ENCODE data around the gene ATXN7. TPM values are rescaled to one million over a fixed set of nuclear protein-coding genes. Genes with fewer than 3 reads are reported as not detected.
A peak's percentile ranks its signal among the peaks of the same experiment; 100 is the strongest.

The ATXN7 gene
- 10 to 100 TPM; 38.6 to 50.2 TPM for total RNA-seq

DNA sequence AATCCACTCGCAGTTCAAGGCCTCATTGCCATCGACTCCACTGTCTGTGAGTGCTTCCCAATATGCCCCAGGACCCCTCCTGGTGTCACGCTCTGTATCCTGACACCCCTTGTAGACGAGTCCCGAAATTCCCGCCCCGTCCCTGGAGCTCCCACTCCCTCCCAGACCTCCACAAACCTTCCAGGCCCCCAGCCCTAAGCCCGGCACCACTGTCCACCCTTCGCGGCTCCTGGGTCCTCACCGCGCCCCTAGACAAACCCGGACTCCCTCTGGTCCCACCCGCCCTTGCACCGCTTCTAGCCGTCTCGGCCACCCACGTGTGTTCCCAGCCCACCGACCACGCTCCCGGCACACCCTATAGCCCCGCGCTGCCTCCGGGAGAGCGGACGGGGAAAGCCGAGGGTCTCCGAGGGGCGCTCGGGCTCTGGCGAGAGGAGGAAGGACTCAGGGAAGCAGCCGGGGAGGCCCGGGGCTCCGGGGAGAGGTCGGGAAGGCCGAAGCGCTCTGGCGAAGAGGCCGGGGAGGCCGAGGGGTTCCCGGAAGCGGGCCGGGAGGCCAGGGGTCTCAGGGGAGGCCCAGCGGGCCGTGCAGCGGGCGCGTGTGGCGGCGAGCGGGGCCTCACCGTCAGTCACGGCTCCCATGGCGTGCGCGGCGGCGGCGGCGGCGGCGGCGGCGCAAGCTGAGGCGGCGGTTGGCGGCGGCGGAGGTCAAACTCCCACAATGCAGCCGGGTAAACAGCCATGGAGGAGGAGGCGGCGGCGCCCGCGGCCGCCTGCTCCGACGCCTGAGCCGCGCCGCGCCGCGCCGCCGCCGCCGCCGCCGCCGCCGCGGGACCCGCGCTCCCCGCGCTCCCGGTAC, at the start of gene ATXN7, which contains the start of gene THOC7:
ATXN7 (plus strand) TSS at position 718 of the 858 bp plus-strand sequence. CDS start 48,732 bp downstream, outside the sequence.
THOC7 (minus strand) TSS at position 656 of the 858 bp plus-strand sequence; CDS start at position 641, 15 bp downstream.
- peak; percentile 75 for ATAC-seq (replicated peaks)
- Mint-ChIP-seq H3K4me3 (peak within 1 kb of the TSS; percentile 96), H3K4me1 (peaks cover 22% of the 10 kb centered on the region)

GRCh38 chr3:63814237-63814636, 49.4 kb upstream of the ATXN7 start:
- Mint-ChIP-seq H3K27me3 (no peaks in the 10 kb centered on the region), H3K27ac (no peak overlapping the region), H3K36me3 (ENCODE audit: low read depth) (no peaks in the 10 kb centered on the region), H3K4me1 (peaks cover 5% of the 10 kb centered on the region), H3K9me3 (no peaks in the 10 kb centered on the region), H3K4me3 (no peak overlapping the region)
- ATAC-seq (replicated peaks) = no peak

More for the DNA sequence above, at the start of gene ATXN7, which contains the start of gene THOC7:
- Mint-ChIP-seq H3K36me3 (ENCODE audit: low read depth) (peaks cover 39% of the 10 kb centered on the region), H3K27me3 (no peaks in the 10 kb centered on the region), H3K27ac (peak within 1 kb of the TSS; percentile 95), H3K9me3 (no peaks in the 10 kb centered on the region)

GRCh38 chr3:63817225-63817624, 46.4 kb upstream of the ATXN7 start:
- Mint-ChIP-seq H3K4me3 (no peak overlapping the region), H3K9me3 (no peaks in the 10 kb centered on the region), H3K27ac (no peak overlapping the region), H3K36me3 (ENCODE audit: low read depth) (no peaks in the 10 kb centered on the region), H3K27me3 (no peaks in the 10 kb centered on the region), H3K4me1 (no peaks in the 10 kb centered on the region)
- no peak for ATAC-seq (replicated peaks)

- ATAC-seq (replicated peaks) = peak; percentile 39
- H3K27me3 Mint-ChIP-seq = no peaks in the 10 kb centered on the region
- H3K4me1 Mint-ChIP-seq = no peaks in the 10 kb centered on the region
- no peak overlapping the region for H3K4me3 Mint-ChIP-seq
- H3K36me3 Mint-ChIP-seq (ENCODE audit: low read depth) = no peaks in the 10 kb centered on the region
- H3K9me3 Mint-ChIP-seq = no peaks in the 10 kb centered on the region
- H3K27ac Mint-ChIP-seq = no peak overlapping the region
These were observed 45.2 kb upstream of the ATXN7 start for GRCh38 chr3:63818282-63819150.

DNA sequence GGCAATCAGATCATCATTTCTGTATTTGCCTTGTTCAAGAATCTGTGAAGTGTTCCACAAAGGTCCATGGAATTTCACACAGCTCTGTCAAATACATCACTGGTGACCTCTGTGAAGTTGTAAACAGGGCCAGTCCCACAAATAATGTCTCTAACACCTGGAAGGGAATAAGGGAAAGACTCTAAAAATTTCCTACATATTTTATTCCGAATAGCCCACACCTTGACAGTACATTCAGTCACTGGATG, 44.6 kb upstream of the ATXN7 start, which contains the start of gene C3orf49:
C3orf49 (plus strand) TSS at position 149 of the 248 bp plus-strand sequence. CDS start 173 bp downstream, outside the sequence.
- no peak within 1 kb of the TSS for H3K27ac Mint-ChIP-seq

GRCh38 chr3:63824309-63824708, 39.4 kb upstream of the ATXN7 start:
- no peak for ATAC-seq (replicated peaks)
- Mint-ChIP-seq H3K4me1 (no peaks in the 10 kb centered on the region), H3K36me3 (ENCODE audit: low read depth) (no peaks in the 10 kb centered on the region), H3K9me3 (no peaks in the 10 kb centered on the region), H3K4me3 (no peak overlapping the region), H3K27ac (no peak overlapping the region), H3K27me3 (no peaks in the 10 kb centered on the region)

More for the DNA sequence above, 44.6 kb upstream of the ATXN7 start, which contains the start of gene C3orf49:
- no peaks in the 10 kb centered on the region for H3K27me3 Mint-ChIP-seq
- H3K4me1 Mint-ChIP-seq = no peaks in the 10 kb centered on the region
- H3K36me3 Mint-ChIP-seq (ENCODE audit: low read depth) = no peaks in the 10 kb centered on the region
- no peak within 1 kb of the TSS for H3K4me3 Mint-ChIP-seq
- H3K9me3 Mint-ChIP-seq = no peaks in the 10 kb centered on the region
- no peak for ATAC-seq (replicated peaks)

DNA sequence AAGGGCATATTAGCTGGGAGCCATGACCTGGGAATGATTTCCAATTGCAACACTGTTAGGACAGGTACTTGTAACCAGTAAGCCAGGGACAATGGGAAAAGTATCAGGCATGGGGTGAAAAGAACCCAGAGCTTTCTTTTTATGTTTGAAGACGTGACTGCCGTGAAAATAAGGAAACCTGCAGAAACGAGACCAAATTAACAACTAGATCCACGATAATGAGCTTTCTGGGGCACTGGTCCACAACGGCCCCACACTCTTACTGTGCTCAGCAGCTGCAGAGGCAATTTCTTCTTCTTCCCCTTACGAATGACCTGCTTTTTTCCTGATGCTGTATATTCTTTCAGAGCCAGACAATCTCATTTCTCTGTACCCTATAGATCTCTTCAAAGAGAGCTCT, 33.1 kb upstream of the ATXN7 start:
- H3K36me3 Mint-ChIP-seq (ENCODE audit: low read depth) = peaks cover 54% of the 10 kb centered on the region
- no peak for ATAC-seq (replicated peaks)
- no peak overlapping the region for H3K27ac Mint-ChIP-seq
- H3K9me3 Mint-ChIP-seq = no peaks in the 10 kb centered on the region
- no peak overlapping the region for H3K4me3 Mint-ChIP-seq
- no peaks in the 10 kb centered on the region for H3K27me3 Mint-ChIP-seq
- no peaks in the 10 kb centered on the region for H3K4me1 Mint-ChIP-seq

DNA sequence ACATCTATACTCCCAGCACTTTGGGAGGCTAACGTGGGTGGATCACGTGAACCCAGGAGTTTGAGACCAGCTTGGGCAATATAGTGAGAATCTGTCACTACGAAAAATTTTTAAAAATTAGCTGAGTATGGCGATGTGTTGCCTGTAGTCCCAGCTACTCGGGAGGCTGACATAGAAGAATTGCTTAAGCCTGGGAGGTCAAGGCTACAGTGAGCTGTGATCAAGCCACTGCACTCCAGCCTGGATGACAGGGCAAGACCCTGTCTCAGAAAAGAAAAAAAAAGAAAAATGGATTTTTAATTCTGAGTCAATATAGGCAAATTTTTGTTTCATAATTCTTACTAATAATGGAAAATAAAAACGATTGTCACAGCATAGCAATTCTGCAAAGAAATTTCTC, 31.3 kb upstream of the ATXN7 start:
- no peak for ATAC-seq (replicated peaks)
- Mint-ChIP-seq H3K36me3 (ENCODE audit: low read depth) (peaks cover 68% of the 10 kb centered on the region), H3K4me3 (no peak overlapping the region), H3K9me3 (no peaks in the 10 kb centered on the region), H3K4me1 (no peaks in the 10 kb centered on the region), H3K27me3 (no peaks in the 10 kb centered on the region), H3K27ac (no peak overlapping the region)

DNA sequence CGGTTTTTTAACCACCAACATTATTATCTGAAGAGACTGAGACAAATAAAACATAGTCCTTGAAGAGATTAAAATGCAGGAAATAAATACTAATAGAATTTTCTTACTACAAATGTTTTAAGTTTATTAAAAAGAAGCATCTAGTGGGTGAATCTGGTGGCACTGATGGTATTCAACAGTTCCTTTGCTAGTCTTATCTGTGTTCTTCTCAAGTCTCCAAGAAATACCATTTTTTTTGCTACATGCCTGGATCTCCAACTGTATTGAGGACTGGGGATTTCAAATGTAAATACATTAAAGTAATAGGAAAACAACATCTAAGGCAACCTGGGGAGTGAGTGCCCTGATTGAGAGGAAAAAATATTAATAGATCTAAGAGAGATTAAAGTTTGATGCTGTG, 22.0 kb upstream of the ATXN7 start:
- Mint-ChIP-seq H3K4me1 (peaks cover 4% of the 10 kb centered on the region), H3K9me3 (no peaks in the 10 kb centered on the region), H3K4me3 (no peak overlapping the region), H3K27ac (no peak overlapping the region), H3K36me3 (ENCODE audit: low read depth) (peaks cover 3% of the 10 kb centered on the region), H3K27me3 (no peaks in the 10 kb centered on the region)
- no peak for ATAC-seq (replicated peaks)

- Mint-ChIP-seq H3K36me3 (ENCODE audit: low read depth) (no peaks in the 10 kb centered on the region), H3K4me1 (peaks cover 4% of the 10 kb centered on the region), H3K9me3 (no peaks in the 10 kb centered on the region), H3K4me3 (no peak overlapping the region), H3K27ac (no peak overlapping the region), H3K27me3 (no peaks in the 10 kb centered on the region)
- ATAC-seq (replicated peaks) = no peak
These were observed 21.5 kb upstream of the ATXN7 start for GRCh38 chr3:63842127-63842526.

DNA sequence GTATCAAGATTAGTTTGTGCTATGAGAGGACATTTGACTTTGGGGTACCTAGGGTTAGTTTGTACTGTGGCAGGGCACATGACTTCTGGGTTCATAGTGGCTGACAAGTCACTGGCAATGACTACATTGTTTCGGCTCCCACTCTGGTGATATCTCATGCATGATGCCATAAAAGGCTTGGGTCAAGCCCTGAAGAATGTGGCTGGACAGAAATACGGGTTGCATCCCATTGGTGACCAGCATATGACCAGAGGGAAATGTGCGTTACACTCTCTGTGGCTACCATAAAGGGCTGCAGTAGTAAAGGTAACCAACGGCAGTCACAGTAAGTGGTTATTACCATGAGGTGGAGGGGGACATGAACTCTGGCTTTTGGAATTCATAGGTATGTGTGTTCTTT, 18.5 kb upstream of the ATXN7 start:
- Mint-ChIP-seq H3K36me3 (ENCODE audit: low read depth) (no peaks in the 10 kb centered on the region), H3K27me3 (no peaks in the 10 kb centered on the region), H3K9me3 (no peaks in the 10 kb centered on the region), H3K4me3 (no peak overlapping the region), H3K4me1 (peaks cover 4% of the 10 kb centered on the region), H3K27ac (no peak overlapping the region)
- ATAC-seq (replicated peaks) = no peak

DNA sequence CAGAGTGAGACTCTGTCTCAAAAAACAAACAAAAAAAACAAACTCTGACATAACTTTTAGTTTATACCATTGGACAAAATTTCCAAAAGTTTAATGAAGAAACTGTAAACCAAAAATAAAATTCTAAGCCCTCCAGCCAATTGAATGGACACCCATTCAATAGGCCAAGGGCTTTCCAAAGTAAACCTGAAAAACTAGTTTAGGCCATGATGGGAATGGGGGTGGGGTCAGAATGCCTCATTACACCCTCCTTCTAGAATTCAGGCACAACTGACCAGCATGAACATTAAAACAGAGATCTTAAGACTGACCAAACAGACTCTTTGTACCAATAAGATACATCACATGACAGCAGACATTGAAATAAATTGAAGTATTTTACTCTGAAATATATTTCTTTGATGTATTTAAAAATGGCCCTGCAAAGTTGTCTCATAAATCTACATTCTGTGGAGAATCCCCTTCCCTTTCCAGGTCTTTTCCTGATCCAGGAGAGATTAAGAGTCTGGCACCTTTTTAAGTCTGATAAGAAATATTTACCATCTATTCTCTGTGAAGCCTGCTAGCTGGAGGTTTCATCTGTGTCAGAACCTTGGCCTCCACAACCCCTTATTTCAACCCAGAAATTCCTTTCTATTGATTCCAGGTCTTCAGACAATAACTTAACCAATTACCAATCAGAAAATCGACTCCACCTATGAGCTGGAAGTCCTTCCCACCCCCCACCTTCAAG, 15.8 kb upstream of the ATXN7 start:
- no peaks in the 10 kb centered on the region for H3K27me3 Mint-ChIP-seq
- H3K4me1 Mint-ChIP-seq = peaks cover 12% of the 10 kb centered on the region
- no peak overlapping the region for H3K27ac Mint-ChIP-seq
- no peak overlapping the region for H3K4me3 Mint-ChIP-seq
- H3K36me3 Mint-ChIP-seq (ENCODE audit: low read depth) = no peaks in the 10 kb centered on the region
- no peaks in the 10 kb centered on the region for H3K9me3 Mint-ChIP-seq
- no peak for ATAC-seq (replicated peaks)

DNA sequence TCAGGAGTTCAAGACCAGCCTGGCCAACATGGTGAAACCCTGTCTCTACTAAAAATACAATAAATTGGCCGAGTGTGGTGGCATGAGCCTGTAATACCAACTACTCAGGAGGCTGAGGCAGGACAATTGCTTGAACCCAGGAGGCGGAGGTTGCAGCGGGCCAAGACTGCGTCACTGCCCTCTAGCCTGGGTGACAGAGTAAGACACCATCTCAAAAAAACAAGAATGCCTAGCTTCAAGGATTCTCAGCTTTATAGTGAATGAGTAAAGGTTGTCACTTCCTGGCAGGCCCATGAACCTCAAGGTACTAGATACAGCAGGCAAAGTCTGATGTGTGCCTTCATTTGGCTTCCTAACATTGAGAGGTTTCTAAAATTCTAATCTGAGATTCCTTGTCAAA, 14.5 kb upstream of the ATXN7 start:
- Mint-ChIP-seq H3K27ac (no peak overlapping the region), H3K4me3 (no peak overlapping the region), H3K4me1 (peaks cover 8% of the 10 kb centered on the region), H3K27me3 (no peaks in the 10 kb centered on the region), H3K36me3 (ENCODE audit: low read depth) (no peaks in the 10 kb centered on the region), H3K9me3 (no peaks in the 10 kb centered on the region)
- no peak for ATAC-seq (replicated peaks)

- H3K9me3 Mint-ChIP-seq = no peaks in the 10 kb centered on the region
These were observed 12.4 kb upstream of the ATXN7 start for GRCh38 chr3:63851287-63851686.

More at GRCh38 chr3:63851287-63851686, 12.4 kb upstream of the ATXN7 start:
- no peaks in the 10 kb centered on the region for H3K27me3 Mint-ChIP-seq
- no peak for ATAC-seq (replicated peaks)
- H3K4me1 Mint-ChIP-seq = peaks cover 8% of the 10 kb centered on the region
- no peak overlapping the region for H3K4me3 Mint-ChIP-seq
- no peaks in the 10 kb centered on the region for H3K36me3 Mint-ChIP-seq (ENCODE audit: low read depth)
- no peak overlapping the region for H3K27ac Mint-ChIP-seq

Measured in activated T-helper 17 cell treated with anti-CD3 and anti-CD28 coated beads, Interleukin-2, amount 50 U/mL, for 72 hours (primary cell).